Measurements from ENCODE around the gene PPP4R2. TPM values are rescaled to one million over a fixed set of nuclear protein-coding genes. Genes with fewer than 3 reads are reported as not detected.

Gene PPP4R2
- total RNA-seq, 1 donor from 2014 or later: 69.4 TPM

GRCh38 chr3:73069775-73070444 is 73.3 kb downstream of the PPP4R2 start:
- DNase-seq (ENCODE audit: low spot score): no peak

GRCh38 chr3:73070675-73071575 is 74.3 kb downstream of the PPP4R2 start:
- no peak for DNase-seq (ENCODE audit: low spot score)

DNA sequence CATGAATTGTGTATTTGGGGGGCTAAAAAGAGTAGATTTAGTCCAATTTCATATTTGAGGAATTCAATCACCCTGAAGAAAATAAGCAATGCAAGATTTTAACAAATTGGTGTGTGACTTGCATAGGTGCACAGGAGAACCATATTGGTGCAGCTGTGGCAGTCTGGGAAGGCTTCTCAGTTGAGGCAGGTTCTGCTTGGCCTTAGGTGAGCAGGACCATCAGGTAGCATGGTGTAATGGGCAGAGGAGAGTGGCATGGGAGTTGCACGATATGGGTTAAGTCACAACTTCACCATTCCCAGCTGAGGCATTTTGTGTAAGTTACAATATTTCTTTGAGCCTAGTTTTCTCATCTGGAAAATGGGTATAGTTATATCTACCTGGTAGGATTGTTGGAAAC is 75.3 kb downstream of the PPP4R2 start:
- no peak for DNase-seq (ENCODE audit: low spot score)

GRCh38 chr3:73072634-73073033 is 76.0 kb downstream of the PPP4R2 start:
- DNase-seq (ENCODE audit: low spot score): no peak

DNA sequence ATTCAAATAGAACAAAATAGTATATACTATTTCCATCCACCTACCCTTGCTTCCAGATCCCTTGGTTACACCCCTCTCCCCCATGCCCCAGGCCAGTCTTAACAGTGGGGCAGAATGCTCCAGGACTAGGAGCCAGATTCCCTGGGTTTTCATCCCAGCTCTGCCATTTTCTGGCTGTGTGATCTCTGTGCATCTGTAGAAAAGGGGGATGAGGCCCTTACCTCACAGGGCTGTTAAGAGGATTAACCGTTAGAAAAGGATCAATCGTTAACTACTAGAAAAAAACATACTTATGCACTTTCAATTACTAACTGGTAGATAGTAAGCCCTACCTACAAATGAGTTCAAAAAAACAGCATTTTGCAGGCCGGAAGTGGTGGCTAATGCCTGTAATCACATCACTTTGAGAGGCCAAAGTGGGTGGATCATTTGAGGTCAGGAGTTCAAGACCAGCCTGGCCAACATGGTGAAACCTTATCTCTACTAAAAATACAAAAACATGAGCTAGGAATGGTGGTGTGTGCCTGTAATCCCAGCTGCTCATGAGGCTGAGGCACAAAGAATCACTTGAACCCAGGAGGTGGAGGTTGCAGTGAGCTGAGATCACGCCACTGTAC is 76.6 kb downstream of the PPP4R2 start:
- DNase-seq (ENCODE audit: low spot score): no peak

GRCh38 chr3:73074781-73075180 is 78.2 kb downstream of the PPP4R2 start:
- no peak for DNase-seq (ENCODE audit: low spot score)

- DNase-seq (ENCODE audit: low spot score): no peak
Measured at GRCh38 chr3:73080216-73080966, 83.8 kb downstream of the PPP4R2 start.

DNA sequence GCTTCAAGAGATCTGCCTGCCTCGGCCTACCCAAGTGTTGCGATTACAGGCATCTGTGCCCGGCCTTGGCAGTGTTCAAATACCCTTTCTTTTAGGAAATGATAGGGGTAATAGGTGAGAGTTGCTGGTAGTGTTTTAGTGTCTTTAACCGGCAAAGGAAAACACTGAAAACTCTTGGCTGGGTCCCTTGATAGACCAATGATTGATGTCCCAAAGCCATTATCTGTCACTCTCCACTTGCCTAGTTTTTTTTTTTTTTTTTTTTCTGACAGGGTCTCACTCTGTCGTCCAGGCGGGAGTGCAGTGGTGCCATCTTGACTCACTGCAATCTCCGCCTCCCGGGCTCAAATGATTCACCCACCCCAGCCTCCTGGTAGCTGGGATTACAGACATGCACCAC is 84.5 kb downstream of the PPP4R2 start:
- no peak for DNase-seq (ENCODE audit: low spot score)

DNA sequence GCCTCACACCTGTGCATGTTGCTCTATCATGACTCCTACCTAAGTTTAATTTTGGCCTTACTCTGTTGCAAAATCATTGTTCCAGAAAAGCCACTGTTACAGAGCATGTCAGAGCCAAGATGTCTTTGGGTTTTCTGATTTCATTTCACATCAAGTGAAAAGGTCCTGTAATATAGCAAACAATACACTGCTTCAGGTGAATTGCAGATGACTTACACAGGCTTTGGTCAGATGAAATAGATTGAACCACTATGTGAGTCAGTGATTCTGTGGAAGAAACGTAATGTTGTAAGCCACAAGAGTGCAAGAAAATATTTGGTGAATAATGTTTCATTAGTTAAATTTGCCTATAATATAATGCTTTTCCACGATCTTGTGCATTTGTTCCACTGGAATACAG is 87.6 kb downstream of the PPP4R2 start:
- no peak for DNase-seq (ENCODE audit: low spot score)

DNA sequence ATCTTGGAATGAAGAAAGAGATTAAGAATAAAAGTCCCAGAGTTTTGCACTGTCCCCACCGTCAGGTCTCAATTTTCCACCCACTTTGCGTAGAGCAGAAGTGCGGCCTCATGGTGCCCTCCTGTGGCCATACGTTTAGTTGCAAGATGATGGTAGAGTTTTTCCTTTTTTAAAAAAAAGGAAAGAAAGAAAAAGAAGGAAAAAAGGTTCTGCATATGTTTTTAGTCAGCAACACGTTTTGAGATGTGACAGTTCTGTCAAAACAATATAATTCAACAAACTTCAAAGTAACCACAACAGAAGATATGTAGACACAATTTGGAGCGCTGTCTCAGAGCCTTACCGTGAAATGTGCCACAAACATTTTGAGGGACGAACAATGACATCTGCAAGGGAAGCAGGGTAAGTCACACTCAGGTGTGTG is 89.5 kb downstream of the PPP4R2 start:
- DNase-seq (ENCODE audit: low spot score): peak; percentile 54

GRCh38 chr3:73094129-73094528 is 97.5 kb downstream of the PPP4R2 start:
- no peak for DNase-seq (ENCODE audit: low spot score)

GRCh38 chr3:73094951-73095350 is 98.3 kb downstream of the PPP4R2 start:
- DNase-seq (ENCODE audit: low spot score): no peak

DNA sequence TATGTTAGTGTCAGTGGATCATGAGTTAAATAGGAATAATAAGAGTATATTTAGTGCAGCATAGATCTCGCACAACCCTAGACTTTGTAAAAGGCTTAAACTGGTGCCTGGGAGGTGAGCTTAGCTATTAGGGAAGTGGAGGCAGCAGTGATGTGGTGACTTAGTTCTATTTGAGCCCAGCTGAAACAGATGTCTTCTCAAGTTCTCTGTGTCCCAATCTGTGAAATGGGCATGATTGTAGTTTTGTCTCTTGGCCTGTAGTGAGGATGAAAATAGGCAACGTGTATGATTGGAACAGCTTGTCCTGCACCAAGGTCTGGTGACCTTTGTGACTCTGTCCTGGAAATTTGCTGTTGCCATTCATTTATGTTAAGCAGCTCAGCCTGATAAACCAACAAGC is 99.6 kb downstream of the PPP4R2 start:
- no peak for DNase-seq (ENCODE audit: low spot score)

- DNase-seq (ENCODE audit: low spot score): no peak
Measured at GRCh38 chr3:73098026-73098425, 101.4 kb downstream of the PPP4R2 start.

- DNase-seq (ENCODE audit: low spot score): no peak
Measured at GRCh38 chr3:73098873-73099272, 102.3 kb downstream of the PPP4R2 start.

GRCh38 chr3:73100741-73101559 is 104.3 kb downstream of the PPP4R2 start:
- DNase-seq (ENCODE audit: low spot score): peak; percentile 87

GRCh38 chr3:73101881-73102280 is 105.3 kb downstream of the PPP4R2 start:
- DNase-seq (ENCODE audit: low spot score): no peak

- no peak for DNase-seq (ENCODE audit: low spot score)
Measured at GRCh38 chr3:73107215-73107614, 110.6 kb downstream of the PPP4R2 start.

DNA sequence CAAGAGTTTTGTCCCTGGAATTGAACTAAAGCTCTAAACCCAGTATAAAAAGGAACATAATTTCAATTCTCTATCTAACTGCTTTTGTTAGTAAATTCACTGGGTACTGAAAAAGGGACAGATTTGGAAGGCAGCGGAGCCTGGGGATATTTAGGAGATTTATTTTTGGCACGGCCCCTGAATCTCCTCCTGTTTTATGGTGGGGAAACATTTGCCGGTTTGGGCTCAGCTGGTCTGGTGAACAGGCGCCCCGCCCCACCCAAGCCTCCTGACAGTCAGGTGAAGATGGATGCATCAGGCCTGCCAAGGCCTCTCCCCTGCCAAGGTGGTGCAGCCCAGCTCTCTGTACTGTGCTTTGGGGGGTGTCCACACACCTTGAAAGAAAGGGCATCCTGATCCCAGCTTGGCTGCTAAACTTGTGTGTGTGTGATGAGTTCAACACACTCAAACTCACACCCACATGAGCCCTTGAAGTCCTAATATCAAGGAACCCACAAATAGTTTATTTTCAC is 111.1 kb downstream of the PPP4R2 start:
- no peak for DNase-seq (ENCODE audit: low spot score)

DNA sequence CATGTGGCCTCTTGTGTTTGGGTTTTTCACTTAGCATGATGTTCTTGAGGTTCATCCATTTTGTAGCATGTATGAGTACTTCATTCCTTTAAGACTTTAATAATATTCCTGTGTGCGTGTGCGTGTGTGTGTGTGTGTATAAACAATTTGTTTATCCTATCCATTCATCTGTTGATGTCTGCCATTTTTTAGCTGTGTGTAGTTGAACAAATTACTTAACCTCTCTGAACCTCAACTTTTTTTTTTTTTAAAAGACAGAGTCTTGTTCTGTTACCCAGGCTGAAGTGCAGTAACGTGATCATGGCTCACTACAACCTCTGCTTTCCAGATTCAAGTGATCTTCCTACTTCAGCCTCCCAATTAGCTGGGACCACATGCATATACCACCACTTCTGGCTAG is 112.1 kb downstream of the PPP4R2 start:
- DNase-seq (ENCODE audit: low spot score): no peak

GRCh38 chr3:73110530-73110929 is 113.9 kb downstream of the PPP4R2 start:
- no peak for DNase-seq (ENCODE audit: low spot score)
